ENCODE measurements around the gene CLEC1A.

CLEC1A gene

DNA sequence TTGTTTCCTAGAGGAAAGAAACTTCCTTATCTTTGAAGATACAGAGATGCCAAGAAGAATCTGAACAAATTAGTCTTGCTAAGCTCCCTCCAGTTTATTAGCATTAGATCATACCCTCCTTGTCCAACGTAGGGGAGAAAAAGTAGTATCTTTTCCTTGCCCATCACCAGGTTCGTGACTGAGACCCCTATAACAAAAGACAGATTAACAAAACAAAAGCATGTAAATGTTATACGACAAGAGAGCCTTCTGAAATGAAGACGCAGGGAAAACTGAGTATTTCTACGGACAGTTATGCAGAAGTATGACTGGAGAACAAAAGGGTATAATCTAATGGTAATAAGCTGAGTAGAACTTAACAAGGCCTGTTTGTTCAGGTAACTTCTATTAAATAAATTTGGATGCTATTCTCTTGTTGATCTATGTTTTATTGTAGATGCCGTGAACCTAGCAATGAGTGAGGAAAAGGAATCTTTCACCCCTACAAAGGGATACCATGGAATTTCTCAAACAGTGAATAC, 34.1 kb upstream of the CLEC1A start:
- no peak overlapping the region for H3K4me3 ChIP-seq (ENCODE audit: low read depth, low read length)
- no peak for TF ChIP-seq CTCF (IDR thresholded peaks at IDR 0.05; ENCODE audit: low read depth, low read length)

- no peak for TF ChIP-seq CTCF (IDR thresholded peaks at IDR 0.05; ENCODE audit: low read depth, low read length)
- no peak overlapping the region for H3K4me3 ChIP-seq (ENCODE audit: low read depth, low read length)
Measured at GRCh38 chr12:10131111-10131690, 32.4 kb upstream of the CLEC1A start.

DNA sequence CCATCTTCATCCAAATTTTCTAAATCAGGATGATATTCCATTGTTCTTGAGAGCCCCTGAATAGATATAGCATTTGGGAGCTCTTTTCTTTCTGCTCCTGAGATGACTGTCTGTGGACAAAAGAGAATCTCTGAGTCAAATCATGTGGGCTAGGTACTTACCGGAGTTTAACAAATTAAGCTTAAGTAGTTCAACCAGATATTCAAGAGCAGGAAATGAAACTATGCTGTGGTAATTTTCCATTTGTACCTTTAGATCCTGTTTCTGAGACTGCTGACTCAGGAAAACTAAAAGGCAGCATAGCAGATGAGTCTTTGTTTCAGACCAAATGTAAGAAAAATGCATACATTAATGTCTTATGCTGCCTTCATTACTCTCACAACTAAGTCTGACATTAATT, 31.3 kb upstream of the CLEC1A start, which contains the start of gene CLEC7A:
TSS of gene CLEC7A (minus strand) at position 158 of the 400 bp plus-strand sequence. CDS start at position 41, 117 bp downstream.
- H3K4me3 ChIP-seq (ENCODE audit: low read depth, low read length), result no peak within 1 kb of the TSS
- no peak for TF ChIP-seq CTCF (IDR thresholded peaks at IDR 0.05; ENCODE audit: low read depth, low read length)

DNA sequence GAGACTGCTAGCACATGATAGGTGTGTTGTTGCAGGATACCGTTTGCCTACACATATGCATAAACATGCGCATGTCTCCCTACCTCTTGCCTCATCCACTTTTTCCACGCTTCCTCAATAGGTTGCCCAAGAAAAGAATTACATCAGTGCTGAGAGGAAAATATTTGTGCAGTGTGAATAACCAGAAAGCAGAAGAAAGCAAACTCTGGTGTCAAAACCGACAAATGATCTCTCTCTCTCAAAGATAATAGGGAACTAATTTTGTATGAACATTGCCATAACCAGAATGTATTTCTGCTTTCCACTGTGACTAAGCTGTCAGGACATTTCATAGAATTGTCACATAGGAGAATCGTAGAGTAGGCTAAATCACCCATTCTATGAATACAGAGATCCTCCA, 29.9 kb upstream of the CLEC1A start:
- no peak for TF ChIP-seq CTCF (IDR thresholded peaks at IDR 0.05; ENCODE audit: low read depth, low read length)
- H3K4me3 ChIP-seq (ENCODE audit: low read depth, low read length), result no peak overlapping the region

DNA sequence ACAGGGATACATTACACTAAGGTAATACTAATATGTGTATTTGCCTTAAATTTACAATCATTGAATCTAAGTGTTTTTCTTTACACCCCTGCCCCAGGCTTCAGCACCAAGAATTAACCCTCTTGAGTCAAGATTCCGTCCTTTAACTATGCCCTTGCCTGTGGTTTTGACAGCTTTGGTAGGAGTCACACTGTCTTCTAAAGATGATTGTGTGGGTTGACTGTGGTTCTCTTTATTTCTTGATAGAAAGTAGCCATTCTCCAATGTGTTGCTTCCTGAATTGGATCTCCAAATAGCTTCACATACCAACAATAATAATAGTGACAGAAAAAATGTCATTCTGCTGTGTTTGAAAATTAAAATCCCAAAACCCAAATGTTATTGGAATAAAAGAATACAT, 27.6 kb upstream of the CLEC1A start:
- no peak overlapping the region for H3K4me3 ChIP-seq (ENCODE audit: low read depth, low read length)
- no peak for TF ChIP-seq CTCF (IDR thresholded peaks at IDR 0.05; ENCODE audit: low read depth, low read length)

- no peak overlapping the region for H3K4me3 ChIP-seq (ENCODE audit: low read depth, low read length)
- no peak for TF ChIP-seq CTCF (IDR thresholded peaks at IDR 0.05; ENCODE audit: low read depth, low read length)
Measured at GRCh38 chr12:10122689-10123088, 23.9 kb upstream of the CLEC1A start.

DNA sequence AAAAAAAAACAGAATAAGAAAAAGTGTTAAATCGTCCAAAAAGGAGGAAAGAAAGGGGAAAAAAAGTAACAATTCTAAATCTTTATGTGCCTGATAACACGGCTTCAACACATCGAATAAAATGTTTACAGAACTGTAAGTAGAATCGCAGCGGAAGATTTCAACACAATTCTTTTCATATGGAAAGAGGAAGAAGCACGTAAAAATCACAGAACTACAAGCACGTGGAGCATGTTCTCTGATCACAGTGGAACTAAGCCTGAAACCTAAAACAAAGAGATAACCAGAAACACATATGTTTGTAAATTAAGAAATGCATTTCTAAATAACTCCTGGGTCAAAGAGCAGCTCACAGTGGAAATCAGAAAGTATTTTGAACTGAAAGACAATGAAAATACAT, 22.5 kb upstream of the CLEC1A start:
- no peak overlapping the region for H3K4me3 ChIP-seq (ENCODE audit: low read depth, low read length)
- TF ChIP-seq CTCF (IDR thresholded peaks at IDR 0.05; ENCODE audit: low read depth, low read length), result no peak

Data from WI38 (cell line).